Stimulated activated CD8-positive, alpha-beta memory T cell treated with anti-CD3 and anti-CD28 coated beads, Interleukin-7, amount 100 ng/mL, for 4 hours (primary cell): ENCODE measurements around the gene SLC25A10.
"Not testable (repeated sequence)": the region's sequence is repeated elsewhere in the genome, so short reads cannot be mapped to it uniquely, and the experiment has no call there.

Experiments used
- DNase-seq, 2 donors: peaks; one replicate each; pipeline ENCODE4 v3.0.0-alpha.2; 2020; ENCODE audit warnings: low read depth in 2 of 2

SLC25A10 gene

GRCh38 chr17:81711814-81712467 lies at the start of gene SLC25A10:
SLC25A10 (plus strand) TSS chr17:81712284; CDS start chr17:81712427, 143 bp downstream.
- DNase-seq: peak; percentile 55 to 80

- no peak for DNase-seq
These were observed 48.0 kb upstream of the SLC25A10 start for GRCh38 chr17:81664051-81664470.

- peak; percentile 37 to 51 for DNase-seq
These were observed 46.6 kb upstream of the SLC25A10 start for GRCh38 chr17:81665205-81666091.

- DNase-seq: no peak
These were observed 46.1 kb upstream of the SLC25A10 start for GRCh38 chr17:81666092-81666341.

GRCh38 chr17:81666342-81667191 lies 45.5 kb upstream of the SLC25A10 start, which contains the start of the genes CCDC137 and OXLD1:
CCDC137 (plus strand) TSS chr17:81666737; CDS start chr17:81666767, 30 bp downstream.
OXLD1 (minus strand) TSS chr17:81666605; CDS start chr17:81666577, 28 bp downstream.
- DNase-seq: peak; percentile 85 to 92

- no peak for DNase-seq
These were observed 44.3 kb upstream of the SLC25A10 start for GRCh38 chr17:81667754-81668153.

GRCh38 chr17:81672504-81672903 lies 39.6 kb upstream of the SLC25A10 start:
- DNase-seq: no peak

GRCh38 chr17:81672954-81673353 lies 39.1 kb upstream of the SLC25A10 start:
- DNase-seq: no peak

GRCh38 chr17:81673561-81674258 lies 38.4 kb upstream of the SLC25A10 start:
- DNase-seq: no peak

GRCh38 chr17:81675515-81676221 lies 36.4 kb upstream of the SLC25A10 start:
- DNase-seq: not testable (repeated sequence)

GRCh38 chr17:81676906-81677305 lies 35.2 kb upstream of the SLC25A10 start:
- no peak for DNase-seq

GRCh38 chr17:81680150-81680549 lies 31.9 kb upstream of the SLC25A10 start:
- DNase-seq: no peak

GRCh38 chr17:81681672-81682071 lies 30.4 kb upstream of the SLC25A10 start:
- no peak for DNase-seq

- DNase-seq: no peak
These were observed 29.4 kb upstream of the SLC25A10 start for GRCh38 chr17:81682565-81683207.

GRCh38 chr17:81683208-81683583 lies 28.9 kb upstream of the SLC25A10 start:
- DNase-seq: no peak

GRCh38 chr17:81683584-81684441 lies 28.3 kb upstream of the SLC25A10 start, which contains the start of the genes ARL16 and HGS:
ARL16 (minus strand) TSS chr17:81683797; CDS start chr17:81683753, 44 bp downstream.
HGS (plus strand) TSS chr17:81684011; CDS start chr17:81684067, 56 bp downstream.
- peak; percentile 95 for DNase-seq

GRCh38 chr17:81684442-81684911 lies 27.6 kb upstream of the SLC25A10 start:
- DNase-seq: no peak

GRCh38 chr17:81685108-81685507 lies 27.0 kb upstream of the SLC25A10 start:
- peak; percentile 40 to 45 for DNase-seq

- no peak for DNase-seq
These were observed 25.5 kb upstream of the SLC25A10 start for GRCh38 chr17:81686614-81687013.
